ENCODE measurements around the gene RASD1.

DNA sequence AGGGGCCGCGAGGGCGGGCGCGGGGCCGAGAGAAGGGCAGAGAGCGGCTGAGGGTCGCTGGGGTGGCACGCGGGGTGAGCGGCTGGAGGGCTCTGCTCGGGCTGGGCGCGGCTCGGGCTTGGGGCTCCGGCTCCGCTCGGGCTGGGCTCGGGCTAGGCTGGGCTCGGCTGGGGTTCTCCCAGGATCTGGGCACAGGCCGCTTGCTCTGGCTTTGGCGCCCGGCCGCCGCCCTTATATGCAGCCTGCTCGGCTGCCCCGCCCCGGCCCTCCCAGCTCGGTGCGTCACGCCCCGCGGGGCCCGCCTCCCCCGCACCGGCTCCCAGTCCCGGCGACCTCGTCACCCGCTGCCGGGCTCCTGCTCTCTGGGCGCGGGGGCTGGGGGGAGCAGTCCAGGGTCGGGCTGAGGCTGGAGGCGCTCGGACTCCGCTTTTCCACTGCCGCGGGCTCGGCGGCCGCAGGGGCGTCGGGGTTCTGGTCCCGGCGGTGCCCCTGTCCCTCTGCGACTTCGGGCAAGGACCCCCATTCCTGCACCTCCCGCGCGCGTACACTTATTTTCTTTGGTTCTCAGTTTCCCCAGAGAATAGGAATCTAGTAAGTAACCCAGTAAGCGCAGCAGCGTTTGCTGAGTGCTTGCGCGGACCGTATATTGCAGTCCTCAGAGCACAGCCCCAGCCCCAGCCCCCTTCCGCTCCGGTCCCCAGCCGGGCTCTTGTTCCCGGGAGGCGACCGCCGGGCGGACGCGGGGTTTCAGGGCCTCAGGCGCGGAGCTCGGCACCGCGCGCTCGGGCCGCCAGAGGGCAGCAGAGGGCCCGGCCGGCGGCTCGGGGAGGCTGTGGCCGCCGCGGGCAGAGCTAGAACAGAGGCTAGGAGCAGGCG lies at the start of gene RASD1:
- TF ChIP-seq CTCF (IDR thresholded peaks at IDR 0.05) (peak; percentile 90 to 98 (median 96)), POLR2A (IDR thresholded peaks at IDR 0.05) (peak in 3 of 4 donors; percentile 50 to 98 (median 97))
